HG02938 (cell line): ENCODE data around the gene PHC3.
A peak's percentile ranks its signal among the peaks of the same experiment; 100 is the strongest.

ENCODE experiments used
- ATAC-seq: cut with Tn5 transposase; IDR thresholded peaks from one replicate; pipeline ENCODE4 v1.9.1; 2021; ENCODE audit warnings: mild to moderate bottlenecking, moderate library complexity; ENCODE audit not compliant: unreplicated experiment

Gene PHC3

DNA sequence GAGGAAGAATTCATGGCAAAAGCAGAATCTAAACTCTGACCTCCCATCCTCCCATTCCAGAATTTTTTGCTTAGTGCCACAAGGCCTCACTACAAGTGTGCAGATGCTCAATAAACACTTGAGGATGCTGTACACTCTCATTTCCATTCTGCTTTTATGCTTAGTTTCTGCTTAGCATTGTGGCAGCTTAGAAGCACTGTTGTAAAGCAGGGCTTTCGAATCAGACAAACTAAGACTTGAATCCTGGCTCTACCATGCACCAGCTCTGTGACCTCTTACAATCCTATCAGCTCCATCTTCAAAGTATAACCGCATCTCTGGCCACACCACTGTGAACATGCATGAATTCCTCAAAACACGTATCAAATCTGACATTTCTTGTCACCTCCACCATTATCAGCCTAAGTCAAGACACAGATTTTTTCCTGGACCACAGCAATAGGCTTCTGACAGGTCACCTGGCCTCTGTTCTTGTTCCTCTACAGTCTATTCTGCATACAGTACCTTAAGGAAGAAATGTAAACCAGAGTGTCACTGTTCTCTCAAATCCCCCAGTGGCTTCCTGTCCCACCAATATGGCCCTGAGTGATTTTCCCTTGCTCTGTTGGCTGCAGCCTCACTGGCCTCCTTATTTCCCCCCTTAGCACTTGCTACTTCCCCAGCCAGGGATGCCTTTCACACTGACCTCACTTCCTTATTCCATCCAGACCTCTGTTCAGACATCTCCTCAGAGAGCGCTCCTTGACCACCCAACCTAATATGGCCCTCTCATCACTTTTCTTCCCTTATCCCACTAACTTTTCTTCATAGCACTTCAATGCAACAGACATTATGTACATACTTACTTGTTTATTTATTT lies 8.1 kb upstream of the PHC3 start:
- no peak for ATAC-seq

- ATAC-seq: peak; percentile 28
Observed at GRCh38 chr3:170180079-170180907, 1.2 kb downstream of the PHC3 start.

DNA sequence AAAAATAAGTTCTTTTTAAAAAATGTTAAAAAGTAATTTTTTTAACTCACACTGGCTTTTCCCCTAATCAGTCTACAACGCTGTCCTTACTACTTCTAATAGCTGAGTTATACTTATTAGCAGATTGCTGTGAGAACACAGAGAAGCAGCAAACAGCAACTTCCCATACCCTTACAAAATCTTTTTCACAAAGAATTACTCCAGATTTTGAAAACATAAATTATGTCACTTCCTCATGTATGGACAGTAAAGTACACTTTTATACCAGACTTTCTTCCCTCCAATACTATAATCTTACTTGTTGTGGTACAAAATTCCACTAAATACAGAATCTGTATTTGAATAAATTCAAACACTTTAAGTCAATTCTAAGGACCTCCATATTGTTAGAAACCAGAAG lies 2.1 kb downstream of the PHC3 start:
- ATAC-seq: no peak

- no peak for ATAC-seq
Observed at GRCh38 chr3:170178651-170179050, 2.9 kb downstream of the PHC3 start.

- peak; percentile 93 for ATAC-seq
Observed at GRCh38 chr3:170171563-170171962, 10.0 kb downstream of the PHC3 start.

DNA sequence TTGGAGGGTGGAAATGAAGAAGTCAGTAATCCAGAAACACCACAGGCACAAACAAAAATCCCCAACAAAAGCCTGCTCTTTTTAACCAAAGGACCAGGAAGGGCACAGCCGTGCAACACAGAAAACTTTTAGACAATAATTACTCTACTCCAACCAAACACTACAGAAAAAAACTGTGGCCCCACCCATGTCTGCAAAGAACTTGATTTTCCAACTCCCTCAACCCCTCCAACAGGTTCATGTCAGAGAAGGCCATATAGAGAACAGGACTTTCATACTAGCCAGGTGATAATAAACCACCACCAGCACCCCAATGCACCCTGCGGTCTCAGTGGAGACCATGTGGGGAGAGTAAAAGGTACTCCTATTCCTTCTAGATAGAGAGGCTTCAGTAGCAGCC lies 16.8 kb downstream of the PHC3 start:
- ATAC-seq: no peak

DNA sequence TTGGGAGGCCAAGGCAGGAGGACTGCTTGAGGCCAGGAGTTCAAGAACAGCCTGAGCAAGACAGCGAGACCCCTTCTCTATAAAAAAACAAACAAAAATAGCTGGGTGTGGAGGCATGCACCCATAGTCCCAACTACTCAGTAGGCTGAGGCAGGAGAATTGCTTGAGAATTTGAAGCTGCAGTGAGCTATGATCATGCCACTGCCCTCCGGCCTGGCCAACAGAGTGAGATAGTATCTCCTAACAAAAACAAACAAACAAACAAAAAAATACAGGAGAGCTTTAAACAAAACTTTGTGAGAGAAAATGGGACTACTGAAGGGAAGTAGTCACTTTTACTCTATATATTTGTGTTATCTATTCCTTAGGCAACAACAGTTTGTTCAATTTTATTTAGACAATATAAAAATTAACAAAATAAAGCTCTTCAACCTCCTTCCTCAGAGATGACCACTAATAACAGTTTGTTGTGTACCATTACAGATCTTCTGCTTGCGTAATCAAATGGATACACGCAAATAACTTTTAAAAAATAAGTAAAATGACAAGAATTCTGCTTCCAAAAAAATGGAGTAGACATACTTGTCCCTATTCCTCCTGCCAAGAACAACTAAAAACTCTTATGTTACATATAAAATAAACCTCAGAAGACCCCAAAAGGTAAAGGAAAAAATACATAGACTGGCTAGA lies 17.4 kb downstream of the PHC3 start:
- no peak for ATAC-seq

GRCh38 chr3:170162630-170163029 lies 18.9 kb downstream of the PHC3 start:
- ATAC-seq: no peak

DNA sequence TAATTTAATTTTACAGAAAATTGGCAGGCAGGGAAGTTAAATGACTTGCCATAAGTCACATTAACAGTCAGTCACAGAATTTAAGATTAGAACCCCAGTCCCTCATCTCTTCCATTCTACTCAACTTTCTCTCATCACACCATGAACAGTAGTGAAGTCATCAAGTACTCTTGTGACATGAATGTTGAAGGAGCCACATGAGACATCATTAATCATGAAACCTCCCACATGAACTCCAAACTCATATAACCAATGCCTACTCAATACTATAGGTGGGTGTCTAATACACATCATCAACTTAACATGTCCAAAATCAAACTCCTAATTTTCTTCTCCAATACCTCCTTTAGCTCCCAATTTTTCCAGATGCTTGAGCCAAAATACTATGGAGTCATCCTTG lies 19.5 kb downstream of the PHC3 start:
- no peak for ATAC-seq

DNA sequence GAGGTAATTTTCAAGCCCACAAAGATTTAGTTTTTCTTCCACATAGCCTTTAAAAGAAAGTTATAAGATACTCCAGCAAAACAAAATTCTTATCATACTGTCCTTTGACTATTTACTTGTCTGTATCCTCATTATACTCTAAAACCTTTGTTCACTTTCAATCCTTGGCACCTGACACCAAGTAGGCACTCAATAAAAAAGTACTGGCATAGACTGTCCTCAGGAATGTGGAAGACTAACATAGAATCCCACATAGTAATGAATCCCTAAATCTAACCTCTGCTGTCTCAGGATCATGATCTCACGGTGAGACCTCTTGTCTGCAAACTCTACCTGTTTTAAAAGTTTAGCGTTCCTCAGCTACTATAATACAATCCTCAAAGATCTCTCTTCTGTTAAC lies 21.6 kb downstream of the PHC3 start:
- no peak for ATAC-seq

GRCh38 chr3:170159459-170159858 lies 22.1 kb downstream of the PHC3 start:
- ATAC-seq: no peak

DNA sequence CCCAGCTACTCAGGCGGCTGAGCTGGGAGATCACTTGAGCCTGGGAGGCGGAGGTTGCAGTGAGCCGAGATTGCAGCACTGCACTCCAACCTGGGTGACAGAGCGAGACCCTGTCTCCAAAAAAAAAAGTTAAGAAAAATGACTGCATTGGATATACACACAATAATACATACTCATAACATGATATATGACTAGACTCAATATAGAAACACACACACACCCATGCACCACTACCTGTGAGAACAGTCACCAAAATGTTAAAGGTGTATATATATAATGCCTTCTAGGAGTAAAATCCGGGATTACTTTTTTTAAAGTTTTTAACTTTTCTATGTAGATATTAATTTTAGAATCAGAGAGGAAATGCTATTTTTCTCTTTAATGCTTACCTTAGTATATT lies 25.9 kb downstream of the PHC3 start:
- ATAC-seq: no peak

DNA sequence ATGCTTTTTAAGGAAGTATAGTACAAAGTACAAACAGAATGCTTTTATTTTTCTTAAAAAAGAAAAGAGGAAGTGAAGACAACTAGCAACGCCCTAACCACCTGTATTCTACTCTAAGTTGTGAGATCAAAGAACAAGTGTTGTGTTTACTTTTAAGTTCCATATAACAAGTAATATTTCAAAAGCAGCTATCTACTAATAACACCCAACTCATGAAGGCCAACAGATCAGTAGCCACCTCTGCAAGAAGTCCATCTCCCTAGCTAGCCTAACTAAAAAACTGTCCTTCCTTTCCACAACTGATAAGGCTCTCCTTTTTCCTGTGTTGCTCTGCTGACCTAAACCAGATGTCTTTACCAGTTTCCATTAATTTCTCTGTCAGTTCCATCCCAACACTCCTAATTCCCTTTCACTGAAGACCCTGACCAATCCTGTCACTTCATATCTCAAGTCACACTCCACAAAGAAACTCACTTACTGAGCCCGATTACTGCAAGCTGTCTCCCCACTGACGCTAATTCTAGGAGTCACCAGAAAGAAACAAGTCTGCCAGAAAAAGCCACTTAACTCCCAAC lies 26.9 kb downstream of the PHC3 start:
- ATAC-seq: peak; percentile 97

DNA sequence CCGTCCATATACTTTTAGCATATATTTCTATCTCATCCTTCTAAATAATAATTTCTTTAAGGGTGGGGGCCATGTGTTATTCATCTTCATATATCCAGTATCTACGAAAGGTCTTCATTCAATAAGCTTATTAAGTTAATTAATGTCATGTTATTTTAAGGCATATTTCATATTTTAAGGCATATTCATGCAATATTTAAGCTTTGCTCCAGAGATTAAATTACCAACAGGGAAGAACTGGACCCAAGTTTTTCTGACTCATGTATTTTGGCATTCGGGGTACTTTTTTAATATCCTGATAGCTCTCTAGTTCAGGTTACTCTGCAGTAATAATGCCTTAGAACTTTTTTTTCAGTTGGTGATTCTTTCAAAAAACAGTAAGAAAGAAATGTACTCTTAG lies 27.4 kb downstream of the PHC3 start:
- ATAC-seq: peak; percentile 8

DNA sequence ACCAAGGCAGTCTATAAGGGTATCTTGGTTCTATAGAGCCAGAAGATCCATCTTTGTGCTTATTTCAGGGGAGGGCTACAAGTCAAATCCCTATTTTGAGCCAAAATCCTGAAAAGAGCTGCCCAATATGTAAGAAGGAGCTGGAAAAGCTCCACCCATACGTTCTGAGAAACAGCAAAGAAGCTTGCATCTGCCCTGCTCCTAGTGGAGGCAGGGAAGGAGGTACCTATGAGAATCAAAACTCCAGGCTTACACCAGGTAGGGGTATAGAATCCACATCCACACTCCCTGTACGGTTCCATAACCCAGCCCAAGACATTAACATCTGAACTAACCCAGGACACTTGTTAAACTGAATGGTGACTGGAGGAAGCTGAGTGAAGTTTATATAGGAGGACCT lies 30.0 kb downstream of the PHC3 start:
- no peak for ATAC-seq

DNA sequence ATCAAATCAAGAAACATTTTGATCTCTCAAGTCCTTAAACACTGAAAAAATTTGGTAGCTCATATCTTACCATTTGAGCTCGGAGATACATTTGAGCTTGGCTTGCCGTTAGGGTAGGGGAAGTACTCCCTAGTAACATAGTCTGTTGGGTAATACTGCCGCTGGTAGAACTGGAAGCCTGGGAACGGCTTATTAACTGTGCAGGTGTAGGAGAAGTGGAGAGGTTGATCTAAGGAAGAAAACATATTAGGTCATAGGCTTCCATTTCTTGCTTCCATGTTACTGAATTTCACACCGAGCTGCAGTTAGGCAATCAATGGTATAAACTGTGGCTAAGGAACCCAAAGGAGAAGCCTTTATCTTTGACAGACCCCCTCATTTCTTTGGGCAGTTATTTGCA lies 32.5 kb downstream of the PHC3 start:
- no peak for ATAC-seq

DNA sequence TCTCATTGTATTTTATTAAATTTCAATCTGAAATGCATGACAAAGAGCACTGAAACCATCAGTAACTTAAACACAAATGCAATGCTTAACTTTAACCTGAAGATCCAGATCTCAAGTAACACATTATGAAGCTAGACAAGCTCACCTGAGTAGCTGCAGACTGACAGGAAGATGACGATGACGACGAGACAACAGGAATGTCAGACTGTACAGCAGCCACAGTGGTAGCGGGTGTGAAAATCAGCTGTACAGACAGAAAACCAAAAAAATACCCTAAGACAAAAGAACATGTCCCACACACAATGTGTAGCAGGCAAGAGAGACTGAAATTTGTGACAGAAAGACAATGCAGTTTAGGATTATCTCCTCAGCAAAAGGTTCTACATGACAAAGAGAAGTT lies 36.3 kb downstream of the PHC3 start:
- ATAC-seq: no peak

DNA sequence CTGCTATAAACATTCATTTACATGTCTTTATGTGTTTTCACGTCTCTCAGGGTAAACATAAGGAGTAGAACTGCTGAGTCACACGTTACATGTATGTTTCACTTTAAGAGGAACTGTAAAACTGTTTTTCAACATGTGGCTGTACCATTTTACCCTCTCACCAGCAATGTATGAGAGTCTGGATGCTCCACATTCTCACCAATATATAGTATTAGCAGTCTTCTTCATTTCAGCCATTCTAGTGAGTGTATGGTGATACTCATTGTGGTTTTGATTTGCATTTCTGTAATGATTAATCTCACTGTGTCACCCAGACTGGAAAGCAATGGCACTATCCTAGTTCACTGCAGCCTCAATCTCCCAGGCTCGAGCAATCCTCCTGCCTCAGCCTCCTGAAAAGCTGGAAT lies 37.1 kb downstream of the PHC3 start:
- peak; percentile 98 for ATAC-seq

DNA sequence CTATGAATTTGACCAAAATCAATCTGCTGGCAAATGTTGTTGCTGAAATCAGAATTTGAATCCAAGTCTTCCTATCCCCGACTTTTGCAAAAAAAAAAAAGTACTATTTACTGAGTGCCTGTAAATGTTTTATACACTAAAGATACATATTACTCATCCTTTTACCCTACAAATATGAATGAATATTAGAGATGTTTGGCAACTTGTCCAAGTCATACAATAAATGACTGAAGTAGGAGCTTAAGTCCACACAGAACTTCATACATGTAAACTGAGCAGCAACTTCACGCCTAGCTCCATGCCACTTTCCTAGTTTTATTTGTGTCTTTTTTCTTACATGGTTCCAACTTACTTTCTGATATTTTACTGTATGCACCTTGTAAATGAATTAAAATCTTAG lies 39.2 kb downstream of the PHC3 start:
- ATAC-seq: no peak

DNA sequence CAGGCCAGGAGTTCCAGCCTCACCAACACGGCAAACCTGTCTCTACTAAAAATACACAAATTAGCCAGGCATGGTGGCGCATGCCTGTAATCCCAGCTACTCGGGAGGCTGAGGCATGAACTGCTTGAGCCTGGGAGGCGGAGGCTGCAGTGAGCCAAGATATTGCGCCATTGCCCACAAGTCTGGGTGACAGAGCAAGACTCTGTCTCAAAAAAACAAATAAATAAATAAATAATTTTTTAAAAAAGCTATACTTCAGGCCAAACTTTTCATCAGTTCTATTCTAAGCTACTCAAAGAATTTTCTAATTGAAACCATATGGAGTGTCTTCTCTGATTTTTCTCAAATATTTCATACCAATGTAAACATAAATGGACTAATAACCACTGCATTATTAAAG lies 43.5 kb downstream of the PHC3 start:
- no peak for ATAC-seq

DNA sequence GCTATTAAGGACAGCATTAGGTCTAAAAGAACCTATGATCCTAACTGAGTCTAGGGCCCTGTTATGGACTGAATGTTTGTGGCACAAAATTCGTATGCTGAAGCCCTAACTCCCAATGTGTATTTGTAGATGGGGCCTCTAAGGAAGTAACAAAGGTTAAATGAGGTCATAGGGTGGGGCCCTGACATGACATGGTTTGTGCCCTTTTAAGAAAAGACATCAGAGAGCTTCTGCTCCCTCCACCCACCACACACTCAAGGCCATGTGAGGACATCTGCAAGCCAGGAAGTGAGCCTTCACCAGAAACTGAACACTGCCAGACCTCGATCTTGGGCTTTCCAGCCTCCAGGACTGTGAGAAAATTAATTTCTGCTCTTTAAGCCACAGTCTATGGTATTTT lies 49.2 kb downstream of the PHC3 start:
- no peak for ATAC-seq
